PC-3 (cell line): ENCODE results near the gene CLK2. TPM values are rescaled to one million over a fixed set of nuclear protein-coding genes. Genes with fewer than 3 reads are reported as not detected.
"Not testable (repeated sequence)": the region's sequence is repeated elsewhere in the genome, so short reads cannot be mapped to it uniquely, and the experiment has no call there.

ENCODE experiments used
- ATAC-seq: fragments of 200-7000 bp; cut with Tn5 transposase; 2 replicates; pipeline ENCODE4 v1.9.1; 2020; ENCODE audit warnings: mild to moderate bottlenecking, moderate library complexity
- BruUV-seq: library from RNA; stranded (reverse); fragments of 400-500 nt; replicated peaks from 2 replicates; lab custom pipeline; 2021; lab: Mats Ljungman, UMichigan
- CTCF ChIA-PET: fragments of 300-600 bp; sonication (Branson Sonifier 250); formaldehyde crosslinking; loops from one replicate; lab custom pipeline; 2022; ENCODE audit warnings: antibody characterized with exemption; lab: Charles Lee
- POLR2A ChIA-PET: fragments of 300-600 bp; sonication (Branson Sonifier 250); formaldehyde crosslinking; loops from one replicate; lab custom pipeline; 2022; ENCODE audit warnings: antibody characterized with exemption; ENCODE audit not compliant: unreplicated experiment; lab: Charles Lee
- DNase-seq: peaks from one replicate; pipeline ENCODE4 v3.0.0-alpha.2; 2015
- H2AFZ ChIP-seq: fragments of 300-600 bp; sonication (generic); 2 replicates; pipeline ENCODE4 v1.6.0; 2016; ENCODE audit warnings: antibody characterized with exemption, low read length
- H3F3A ChIP-seq: fragments of 300-600 bp; sonication (generic); one replicate; pipeline ENCODE4 v1.6.0; 2017; ENCODE audit warnings: antibody characterized with exemption, low read length, control low read depth, mild to moderate bottlenecking; ENCODE audit not compliant: unreplicated experiment
- H3K27ac ChIP-seq: fragments of 300-600 bp; sonication (generic); 2 replicates; pipeline ENCODE4 v1.5.1; 2016; ENCODE audit warnings: mild to moderate bottlenecking, low read length
- H3K27me3 ChIP-seq: fragments of 300-600 bp; sonication (generic); 2 replicates; pipeline ENCODE4 v1.6.1; 2016; ENCODE audit warnings: low read length, mixed read lengths
- H3K36me3 ChIP-seq: fragments of 300-600 bp; sonication (generic); 2 replicates; pipeline ENCODE4 v1.6.1; 2016; ENCODE audit warnings: low read depth, mixed run types, low read length, mixed read lengths
- H3K4me1 ChIP-seq: fragments of 300-600 bp; sonication (generic); 2 replicates; pipeline ENCODE4 v1.5.1; 2016; ENCODE audit warnings: low read length; ENCODE audit not compliant: insufficient read depth
- H3K4me2 ChIP-seq: fragments of 300-600 bp; sonication (generic); 2 replicates; pipeline ENCODE4 v1.6.0; 2016; ENCODE audit warnings: low read length
- H3K4me3 ChIP-seq: fragments of 300-600 bp; sonication (generic); 2 replicates; pipeline ENCODE4 v1.5.1; 2016; ENCODE audit warnings: mild to moderate bottlenecking, low read length, mixed read lengths
- H3K79me2 ChIP-seq: fragments of 300-600 bp; sonication (generic); 2 replicates; pipeline ENCODE4 v1.6.1; 2017; ENCODE audit warnings: low read length, mixed read lengths
- H3K9ac ChIP-seq: fragments of 300-600 bp; sonication (generic); 2 replicates; pipeline ENCODE4 v1.6.0; 2016; ENCODE audit warnings: mild to moderate bottlenecking, low read length
- H3K9me2 ChIP-seq: fragments of 300-600 bp; sonication (generic); replicated peaks from 2 replicates; pipeline ENCODE4 v1.6.1; 2016; ENCODE audit warnings: mixed run types, low read length, mixed read lengths
- H3K9me3 ChIP-seq: fragments of 300-600 bp; sonication (generic); 2 replicates; pipeline ENCODE4 v1.6.1; 2016; ENCODE audit warnings: low read length, mixed read lengths
- H4K20me1 ChIP-seq: fragments of 300-600 bp; sonication (generic); 2 replicates; pipeline ENCODE4 v1.6.1; 2016; ENCODE audit warnings: low read length, mixed read lengths
- EZH2 ChIP-seq: fragments of 300-600 bp; sonication (generic); IDR thresholded peaks from one replicate; pipeline ENCODE4 v1.6.1; 2017; ENCODE audit warnings: antibody characterized with exemption, mild to moderate bottlenecking, low read length; ENCODE audit not compliant: unreplicated experiment
- EZH2phosphoT487 ChIP-seq: fragments of 300-600 bp; sonication (generic); IDR thresholded peaks from 2 replicates; pipeline ENCODE4 v1.6.1; 2018; ENCODE audit warnings: mild to moderate bottlenecking, antibody characterized with exemption, low read length, borderline replicate concordance
- intact Hi-C: fragments of 100-400 bp; cut with micrococcal nuclease; formaldehyde crosslinking; loops from 2 replicates; pipeline ENCODE4 v1.9.0; 2023
- total RNA-seq: library from RNA; depleted of rRNA; stranded (reverse); fragments of >200 nt; gene quantifications from 2 replicates; pipeline ENCODE4 v1.2.3, GENCODE V29; 2014
- TF ChIP-seq, protein P1 (sequence below): fragments of 300-600 bp; sonication (generic); conservative IDR thresholded peaks from 2 replicates; pipeline ENCODE4 v1.5.1; 2017; ENCODE audit warnings: antibody characterized with exemption, low read depth, mild to moderate bottlenecking, low read length

CLK2 gene
- total RNA-seq, 1 experiment from 2014 or later = 49.9 TPM

DNA sequence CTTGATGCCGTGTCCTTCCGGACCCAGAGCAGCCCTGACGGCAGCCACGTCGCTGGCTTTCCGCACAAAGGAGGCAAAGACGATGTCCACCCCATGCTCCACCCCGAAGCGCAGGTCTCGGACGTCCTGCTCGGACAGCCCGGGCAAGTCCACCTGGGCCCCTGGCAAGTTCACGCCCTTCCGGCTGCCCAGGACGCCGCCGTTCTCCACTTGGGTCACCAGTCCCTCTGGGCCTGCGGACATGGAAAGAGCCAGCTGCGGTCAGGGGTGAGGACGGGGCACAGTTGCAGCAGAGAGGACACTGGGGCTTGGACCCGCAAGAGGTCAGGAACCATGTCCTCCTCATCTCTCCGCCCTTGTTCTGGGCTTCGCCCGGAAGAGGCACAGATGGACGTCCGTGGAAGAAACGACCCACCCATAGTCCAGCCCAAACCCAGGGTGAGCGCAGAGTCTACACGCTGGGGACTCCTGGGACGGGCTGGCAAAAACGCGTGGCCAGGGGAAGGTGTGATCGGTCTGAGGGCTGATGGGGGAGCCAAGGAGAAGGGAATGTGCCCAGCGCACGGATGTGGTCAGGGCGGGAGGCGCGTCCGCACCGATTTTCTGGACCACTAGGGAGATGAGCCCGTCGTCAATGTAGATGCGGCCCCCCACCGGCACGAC is 21.3 kb upstream of the CLK2 start:
- ChIA-PET POLR2A (no interaction called here), CTCF (no interaction called here)
- H2AFZ ChIP-seq = no peak overlapping the region
- ATAC-seq (no peak), DNase-seq (no peak)
- H3K27me3 ChIP-seq = no peaks in the 10 kb centered on the region
- H3K36me3 ChIP-seq = no peaks in the 10 kb centered on the region
- H3K4me3 ChIP-seq = no peak overlapping the region
- no peaks in the 10 kb centered on the region for H3K9me3 ChIP-seq
- no peak overlapping the region for H3K9ac ChIP-seq
- TF ChIP-seq, protein P1, sequence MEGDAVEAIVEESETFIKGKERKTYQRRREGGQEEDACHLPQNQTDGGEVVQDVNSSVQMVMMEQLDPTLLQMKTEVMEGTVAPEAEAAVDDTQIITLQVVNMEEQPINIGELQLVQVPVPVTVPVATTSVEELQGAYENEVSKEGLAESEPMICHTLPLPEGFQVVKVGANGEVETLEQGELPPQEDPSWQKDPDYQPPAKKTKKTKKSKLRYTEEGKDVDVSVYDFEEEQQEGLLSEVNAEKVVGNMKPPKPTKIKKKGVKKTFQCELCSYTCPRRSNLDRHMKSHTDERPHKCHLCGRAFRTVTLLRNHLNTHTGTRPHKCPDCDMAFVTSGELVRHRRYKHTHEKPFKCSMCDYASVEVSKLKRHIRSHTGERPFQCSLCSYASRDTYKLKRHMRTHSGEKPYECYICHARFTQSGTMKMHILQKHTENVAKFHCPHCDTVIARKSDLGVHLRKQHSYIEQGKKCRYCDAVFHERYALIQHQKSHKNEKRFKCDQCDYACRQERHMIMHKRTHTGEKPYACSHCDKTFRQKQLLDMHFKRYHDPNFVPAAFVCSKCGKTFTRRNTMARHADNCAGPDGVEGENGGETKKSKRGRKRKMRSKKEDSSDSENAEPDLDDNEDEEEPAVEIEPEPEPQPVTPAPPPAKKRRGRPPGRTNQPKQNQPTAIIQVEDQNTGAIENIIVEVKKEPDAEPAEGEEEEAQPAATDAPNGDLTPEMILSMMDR = no peak
- TF ChIP-seq EZH2phosphoT487 (no peak), EZH2 (no peak)
- H3F3A ChIP-seq = no peaks in the 10 kb centered on the region
- no peaks in the 10 kb centered on the region for H3K9me2 ChIP-seq
- no peaks in the 10 kb centered on the region for H4K20me1 ChIP-seq
- BruUV-seq = no TSS peak
- H3K27ac ChIP-seq = no peak overlapping the region
- H3K4me1 ChIP-seq = no peaks in the 10 kb centered on the region
- H3K4me2 ChIP-seq = no peak overlapping the region
- intact Hi-C loops = no loop called here
- H3K79me2 ChIP-seq = no peaks in the 10 kb centered on the region

- Histone ChIP-seq H3K79me2 (no peaks in the 10 kb centered on the region), H3K4me3 (no peak overlapping the region), H2AFZ (no peak overlapping the region), H3K27ac (no peak overlapping the region), H3K36me3 (no peaks in the 10 kb centered on the region), H3K4me2 (no peak overlapping the region), H3K4me1 (no peaks in the 10 kb centered on the region), H3K9me3 (no peaks in the 10 kb centered on the region), H3K9me2 (no peaks in the 10 kb centered on the region), H4K20me1 (no peaks in the 10 kb centered on the region), H3F3A (no peaks in the 10 kb centered on the region), H3K9ac (no peak overlapping the region), H3K27me3 (no peaks in the 10 kb centered on the region)
- no peak for DNase-seq
- CTCF ChIA-PET = interaction anchor here (0.6 kb wide), 1 partner anchor 1327 kb away, joined by 3 read pairs; no protein-coding TSS in a partner anchor
- intact Hi-C loops = no loop called here
- POLR2A ChIA-PET = no interaction called here
- ATAC-seq = no peak
- BruUV-seq = no TSS peak
- TF ChIP-seq EZH2phosphoT487 (no peak), EZH2 (no peak)
- TF ChIP-seq, protein P1 = no peak
Measured at GRCh38 chr1:155293086-155293749, 19.9 kb upstream of the CLK2 start.

DNA sequence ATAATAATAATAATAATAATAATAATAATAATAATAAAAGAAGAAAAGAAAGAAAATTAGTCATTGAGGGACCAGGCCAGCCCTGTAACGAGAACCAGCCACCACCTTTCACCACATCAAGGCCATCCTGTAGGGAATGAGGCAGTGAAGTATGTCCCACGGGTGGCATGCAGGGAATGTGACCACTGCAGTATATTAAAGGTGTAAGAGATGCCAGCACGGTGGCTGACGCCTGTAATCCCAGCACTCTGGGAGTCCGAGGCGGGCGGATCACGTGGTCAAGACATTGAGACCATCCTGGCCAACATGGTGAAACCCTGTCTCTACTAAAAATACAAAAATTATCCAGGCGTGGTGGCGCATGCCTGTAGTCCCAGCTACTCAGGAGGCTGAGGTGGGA is 17.7 kb upstream of the CLK2 start:
- BruUV-seq, H3K9ac ChIP-seq, H3K36me3 ChIP-seq, H3K27me3 ChIP-seq, H3F3A ChIP-seq, H3K4me2 ChIP-seq, intact Hi-C loops, CTCF ChIA-PET, DNase-seq, H3K79me2 ChIP-seq, H3K4me3 ChIP-seq, H2AFZ ChIP-seq, POLR2A ChIA-PET, ATAC-seq, H3K4me1 ChIP-seq, H3K27ac ChIP-seq, H4K20me1 ChIP-seq, H3K9me2 ChIP-seq, H3K9me3 ChIP-seq: not testable (repeated sequence)
